ENCODE measurements around the gene RASAL2. TPM values are rescaled to one million over a fixed set of nuclear protein-coding genes. Genes with fewer than 3 reads are reported as not detected.

Gene RASAL2
- total RNA-seq, 4 donors from 2014 or later, result 31.8 to 48.3 (median 37.8) TPM

- no peak for DNase-seq (ENCODE audit: low spot score in 2 of 2)
- no peaks in the 10 kb centered on the region for H3K36me3 ChIP-seq
- WGBS, result 53% methylated on average over 1 of the region's 1 CpG
- no peaks in the 10 kb centered on the region for H3K27me3 ChIP-seq
- no peak for TF ChIP-seq POLR2AphosphoS5 (IDR thresholded peaks at IDR 0.05)
- no peak for TF ChIP-seq EP300 (IDR thresholded peaks at IDR 0.05)
- no peaks in the 10 kb centered on the region for H3K9me3 ChIP-seq
- H3K27ac ChIP-seq, result no peak overlapping the region
- H3K4me1 ChIP-seq, result no peaks in the 10 kb centered on the region
- no peak overlapping the region for H3K4me3 ChIP-seq
Observed at GRCh38 chr1:178151831-178152230, 57.9 kb downstream of the RASAL2 start.

DNA sequence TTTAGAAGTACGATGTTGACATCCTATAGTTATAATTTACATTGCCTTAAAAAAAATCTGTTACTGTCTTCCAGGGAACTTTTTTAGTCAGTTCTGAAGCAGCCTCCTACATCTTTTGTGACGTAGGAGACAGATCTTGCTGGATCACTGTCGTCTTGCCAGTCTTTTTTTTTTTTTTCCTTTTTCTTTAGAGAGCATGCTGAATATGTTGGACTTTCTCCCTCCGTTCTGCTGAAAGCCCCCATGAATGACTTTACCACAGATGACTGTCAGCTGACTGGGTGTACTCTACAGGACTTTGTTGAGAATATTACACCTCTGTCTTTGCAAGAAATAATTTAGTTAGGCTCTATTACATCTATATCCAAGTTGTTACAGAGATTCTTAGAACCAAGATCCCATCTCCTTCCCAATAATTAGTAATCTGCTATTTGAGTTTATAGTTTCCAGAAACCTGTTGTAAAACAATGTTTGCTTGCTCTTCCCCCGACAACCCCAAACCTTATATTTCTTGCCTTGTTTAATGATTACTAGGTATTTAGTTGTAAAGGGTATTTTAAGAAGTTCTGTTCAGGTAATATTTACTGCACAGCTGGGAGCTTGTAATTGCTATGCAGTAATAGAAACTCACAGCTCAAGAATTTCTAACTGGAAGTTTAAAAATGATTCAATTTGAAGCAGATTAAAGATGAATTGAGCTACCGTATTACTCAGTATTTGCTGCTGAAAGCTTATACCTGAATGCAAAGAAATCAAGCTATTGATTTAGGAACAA lies 61.8 kb downstream of the RASAL2 start:
- H3K9me3 ChIP-seq, result no peaks in the 10 kb centered on the region
- no peaks in the 10 kb centered on the region for H3K36me3 ChIP-seq
- TF ChIP-seq EP300 (IDR thresholded peaks at IDR 0.05) (no peak), POLR2A (IDR thresholded peaks at IDR 0.05) (no peak), CTCF (IDR thresholded peaks at IDR 0.05) (no peak), POLR2AphosphoS5 (IDR thresholded peaks at IDR 0.05) (no peak)
- DNase-seq (ENCODE audit: low spot score in 2 of 2), result no peak
- H3K27ac ChIP-seq, result no peak overlapping the region
- H3K27me3 ChIP-seq, result no peaks in the 10 kb centered on the region
- no peaks in the 10 kb centered on the region for H3K4me1 ChIP-seq
- H3K4me3 ChIP-seq, result no peak overlapping the region
- 71% methylated on average over 6 of the region's 6 CpGs for WGBS

- Histone ChIP-seq H3K4me3 (no peak overlapping the region), H3K27ac (no peak overlapping the region), H3K36me3 (no peaks in the 10 kb centered on the region), H3K9me3 (no peaks in the 10 kb centered on the region), H3K27me3 (no peaks in the 10 kb centered on the region), H3K4me1 (no peaks in the 10 kb centered on the region)
- TF ChIP-seq POLR2AphosphoS5 (IDR thresholded peaks at IDR 0.05), result no peak
- TF ChIP-seq CTCF (IDR thresholded peaks at IDR 0.05), result no peak
- TF ChIP-seq EP300 (IDR thresholded peaks at IDR 0.05), result no peak
- TF ChIP-seq POLR2A (IDR thresholded peaks at IDR 0.05), result no peak
- WGBS, result 74% methylated on average over 6 of the region's 6 CpGs
- DNase-seq (ENCODE audit: low spot score in 2 of 2), result no peak
Observed at GRCh38 chr1:178160736-178161475, 67.0 kb downstream of the RASAL2 start.

- no peaks in the 10 kb centered on the region for H3K9me3 ChIP-seq
- no peaks in the 10 kb centered on the region for H3K27me3 ChIP-seq
- DNase-seq (ENCODE audit: low spot score in 2 of 2), result no peak
- H3K4me1 ChIP-seq, result no peaks in the 10 kb centered on the region
- H3K27ac ChIP-seq, result no peak overlapping the region
- H3K4me3 ChIP-seq, result no peak overlapping the region
- TF ChIP-seq EP300 (IDR thresholded peaks at IDR 0.05) (no peak), POLR2AphosphoS5 (IDR thresholded peaks at IDR 0.05) (no peak), CTCF (IDR thresholded peaks at IDR 0.05) (no peak), POLR2A (IDR thresholded peaks at IDR 0.05) (no peak)
- no peaks in the 10 kb centered on the region for H3K36me3 ChIP-seq
- WGBS, result 71% methylated on average over 2 of the region's 2 CpGs
Observed at GRCh38 chr1:178161516-178161915, 67.6 kb downstream of the RASAL2 start.

- no peaks in the 10 kb centered on the region for H3K27me3 ChIP-seq
- H3K4me3 ChIP-seq, result no peak overlapping the region
- no peaks in the 10 kb centered on the region for H3K4me1 ChIP-seq
- H3K36me3 ChIP-seq, result no peaks in the 10 kb centered on the region
- WGBS, result 91% methylated on average over 1 of the region's 1 CpG
- no peak for DNase-seq (ENCODE audit: low spot score in 2 of 2)
- no peaks in the 10 kb centered on the region for H3K9me3 ChIP-seq
- H3K27ac ChIP-seq, result no peak overlapping the region
- TF ChIP-seq CTCF (IDR thresholded peaks at IDR 0.05), result no peak
- TF ChIP-seq POLR2AphosphoS5 (IDR thresholded peaks at IDR 0.05), result no peak
- TF ChIP-seq EP300 (IDR thresholded peaks at IDR 0.05), result no peak
- TF ChIP-seq POLR2A (IDR thresholded peaks at IDR 0.05), result no peak
Observed at GRCh38 chr1:178165196-178165595, 71.3 kb downstream of the RASAL2 start.

Measured in suprapubic skin (tissue), 4 donors.